NCI-H748 (cell line): ENCODE data around the gene CBX8.

Experiments
- DNase-seq: peaks from one replicate; lab custom pipeline; 2025; ENCODE audit not compliant: unreplicated experiment; lab: John Stamatoyannopoulos, UW

Gene CBX8

GRCh38 chr17:79796763-79797491, at the start of gene CBX8:
Gene CBX8, minus strand, starts transcription at chr17:79797077. Its CDS starts 79 bp downstream, at chr17:79796998.
- DNase-seq = peak; percentile 99

GRCh38 chr17:79845601-79845949, 48.7 kb upstream of the CBX8 start:
- no peak for DNase-seq

- peak; percentile 54 for DNase-seq
Measured at GRCh38 chr17:79844869-79845600, 48.2 kb upstream of the CBX8 start.

- peak; percentile 60 for DNase-seq
Measured at GRCh38 chr17:79843816-79844800, 47.2 kb upstream of the CBX8 start.

GRCh38 chr17:79843474-79843815, 46.6 kb upstream of the CBX8 start:
- DNase-seq = no peak

- peak; percentile 50 for DNase-seq
Measured at GRCh38 chr17:79842656-79843473, 46.0 kb upstream of the CBX8 start.

GRCh38 chr17:79842136-79842655, 45.3 kb upstream of the CBX8 start:
- DNase-seq = no peak

- peak; percentile 23 for DNase-seq
Measured at GRCh38 chr17:79841369-79842135, 44.7 kb upstream of the CBX8 start.

GRCh38 chr17:79840989-79841286, 44.1 kb upstream of the CBX8 start:
- DNase-seq = no peak

- DNase-seq = peak; percentile 54
Measured at GRCh38 chr17:79840269-79840988, 43.6 kb upstream of the CBX8 start.

- peak; percentile 92 for DNase-seq
Measured at GRCh38 chr17:79839356-79840268, 42.7 kb upstream of the CBX8 start, which contains the start of gene CBX4. Gene CBX4, minus strand, starts transcription at chr17:79839440. Its CDS starts 189 bp downstream, at chr17:79839251.

- peak; percentile 68 for DNase-seq
Measured at GRCh38 chr17:79838522-79839274, 41.8 kb upstream of the CBX8 start.

- no peak for DNase-seq
Measured at GRCh38 chr17:79837888-79838521, 41.1 kb upstream of the CBX8 start.

- peak; percentile 64 for DNase-seq
Measured at GRCh38 chr17:79836972-79837887, 40.4 kb upstream of the CBX8 start.

GRCh38 chr17:79836510-79836971, 39.7 kb upstream of the CBX8 start:
- peak; percentile 56 for DNase-seq
